Left ventricle myocardium inferior (tissue), 1 donor: ENCODE results near the gene DCTN2. TPM values are rescaled to one million over a fixed set of nuclear protein-coding genes. Genes with fewer than 3 reads are reported as not detected.

Source experiments
- DNase-seq: peaks from one replicate; pipeline ENCODE4 v3.0.0-alpha.2; 2020
- H3K27ac ChIP-seq: fragments of 200-600 bp; replicated peaks from 2 replicates; pipeline ENCODE4 v1.8.0; 2021
- H3K27me3 ChIP-seq: fragments of 200-600 bp; 2 replicates; pipeline ENCODE4 v1.8.0; 2021; ENCODE audit warnings: low read depth
- H3K36me3 ChIP-seq: fragments of 200-600 bp; 2 replicates; pipeline ENCODE4 v1.8.0; 2021
- H3K4me1 ChIP-seq: fragments of 200-600 bp; 2 replicates; pipeline ENCODE4 v1.8.0; 2021
- H3K4me3 ChIP-seq: fragments of 200-600 bp; 2 replicates; pipeline ENCODE4 v1.8.0; 2021; ENCODE audit warnings: mild to moderate bottlenecking, moderate library complexity
- H3K9me3 ChIP-seq: fragments of 200-600 bp; replicated peaks from 2 replicates; pipeline ENCODE4 v1.8.0; 2021
- CTCF ChIP-seq: fragments of 200-600 bp; IDR thresholded peaks from 2 replicates; pipeline ENCODE4 v1.8.0; 2021; ENCODE audit warnings: antibody characterized with exemption, mild to moderate bottlenecking, borderline replicate concordance
- intact Hi-C: fragments of 100-400 bp; cut with micrococcal nuclease; formaldehyde crosslinking; loops from one replicate; pipeline ENCODE4 v1.11.0; 2022
- total RNA-seq: library from RNA; stranded (reverse); fragmentation: NEBNext Ultra II Directional; extraction: Animal tissue kit (Norgen Biotek cat#: 25700); gene quantifications from one replicate; pipeline ENCODE4 v1.2.1, GENCODE V29; 2021
- donor health status: DM: no; HTN: yes; CAD: no; lungs with severe emphysema.

Gene DCTN2
- total RNA-seq, 1 donor from 2014 or later = 87.8 TPM

DNA sequence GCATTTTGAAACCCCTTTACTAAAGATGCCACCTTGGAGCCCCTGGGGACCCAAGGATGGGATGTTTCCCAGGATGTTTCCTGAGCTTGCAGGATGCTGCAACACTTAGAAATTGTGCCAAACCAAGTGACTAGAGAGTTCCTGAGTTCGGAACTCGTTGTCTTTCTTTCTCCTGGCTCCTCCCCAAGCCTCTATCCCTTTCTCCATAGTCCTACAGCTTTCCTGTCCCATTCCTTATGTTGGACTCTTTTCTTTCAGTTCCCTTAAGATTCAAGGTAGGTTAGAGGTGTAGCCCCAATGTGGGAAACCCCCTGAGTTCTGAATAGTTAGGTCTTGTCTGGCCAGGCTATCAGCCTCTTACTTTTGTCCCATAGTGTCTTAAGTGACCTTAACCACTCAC is 1.5 kb upstream of the DCTN2 start:
- H3K36me3 ChIP-seq = no peaks in the 10 kb centered on the region

GRCh38 chr12:57548013-57548315 is 972 bp upstream of the DCTN2 start:
- H3K4me1 ChIP-seq = peaks cover 49% of the 10 kb centered on the region
- no peaks in the 10 kb centered on the region for H3K36me3 ChIP-seq
- DNase-seq = no peak
- peaks cover 45% of the 10 kb centered on the region for H3K27me3 ChIP-seq
- H3K4me3 ChIP-seq = no peak overlapping the region
- intact Hi-C loops = no loop called here
- no peak for TF ChIP-seq CTCF
- no peak overlapping the region for H3K27ac ChIP-seq
- no peaks in the 10 kb centered on the region for H3K9me3 ChIP-seq

More for the DNA sequence above, 1.5 kb upstream of the DCTN2 start:
- Histone ChIP-seq H3K9me3 (no peaks in the 10 kb centered on the region), H3K27me3 (peaks cover 50% of the 10 kb centered on the region), H3K27ac (no peak overlapping the region), H3K4me1 (peaks cover 44% of the 10 kb centered on the region), H3K4me3 (no peak overlapping the region)
- TF ChIP-seq CTCF = no peak
- DNase-seq = no peak
- intact Hi-C loops = no loop called here

DNA sequence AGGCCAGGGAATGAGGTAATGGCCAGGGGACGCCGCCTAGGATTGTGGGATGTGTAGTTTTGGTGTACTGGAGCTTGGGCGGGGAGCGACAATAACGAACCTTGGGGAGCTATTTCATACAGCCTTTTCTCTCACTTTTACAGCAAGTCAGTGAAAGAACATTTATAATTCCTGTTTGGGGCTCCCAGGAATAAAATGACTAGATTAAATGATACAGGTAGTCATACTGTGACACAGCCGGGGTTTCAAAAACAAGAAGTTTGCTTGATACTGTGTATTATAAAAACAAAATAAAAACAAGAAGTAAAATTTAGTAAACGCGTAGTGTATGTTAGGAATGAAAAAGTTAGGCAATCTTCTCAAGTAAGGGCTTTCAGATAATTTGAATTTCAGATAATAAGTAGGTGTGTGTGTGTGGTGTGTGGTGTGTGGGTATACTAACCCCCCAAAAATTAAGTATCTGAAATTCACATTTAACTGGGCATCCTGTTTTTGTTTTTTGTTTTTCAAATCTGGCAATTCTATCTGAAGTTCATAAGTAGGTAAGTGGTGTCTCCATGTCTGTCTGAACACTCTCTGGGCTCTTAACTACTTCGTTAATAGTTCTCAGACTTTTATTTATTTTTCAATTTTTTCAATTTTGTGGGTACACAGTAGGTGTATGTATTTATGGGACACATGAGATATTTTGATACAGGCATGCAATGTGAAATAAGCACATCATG is 458 bp upstream of the DCTN2 start:
- no peak for TF ChIP-seq CTCF
- no peaks in the 10 kb centered on the region for H3K9me3 ChIP-seq
- H3K36me3 ChIP-seq = peaks cover 5% of the 10 kb centered on the region
- H3K4me1 ChIP-seq = peaks cover 49% of the 10 kb centered on the region
- no peak for DNase-seq
- H3K27me3 ChIP-seq = peaks cover 40% of the 10 kb centered on the region
- H3K27ac ChIP-seq = no peak overlapping the region
- peak overlapping the region; percentile 91 for H3K4me3 ChIP-seq
- intact Hi-C loops = no loop called here

- peaks cover 53% of the 10 kb centered on the region for H3K4me1 ChIP-seq
- intact Hi-C loops = no loop called here
- H3K27ac ChIP-seq = peak overlapping the region; percentile 89
Observed at GRCh38 chr12:57545809-57546437, 1.1 kb downstream of the DCTN2 start.

GRCh38 chr12:57543581-57543980 is 3.4 kb downstream of the DCTN2 start:
- H3K27me3 ChIP-seq = peaks cover 8% of the 10 kb centered on the region
- H3K36me3 ChIP-seq = peaks cover 28% of the 10 kb centered on the region
- H3K4me1 ChIP-seq = peaks cover 45% of the 10 kb centered on the region
- no peak for DNase-seq
- no peak overlapping the region for H3K27ac ChIP-seq
- intact Hi-C loops = no loop called here
- TF ChIP-seq CTCF = no peak
- H3K4me3 ChIP-seq = no peak overlapping the region
- H3K9me3 ChIP-seq = no peaks in the 10 kb centered on the region

More at GRCh38 chr12:57545809-57546437, 1.1 kb downstream of the DCTN2 start:
- TF ChIP-seq CTCF = no peak
- Histone ChIP-seq H3K9me3 (no peaks in the 10 kb centered on the region), H3K4me3 (peak overlapping the region; percentile 91), H3K36me3 (peaks cover 16% of the 10 kb centered on the region), H3K27me3 (peaks cover 31% of the 10 kb centered on the region)
- DNase-seq = no peak
